GM12891 (cell line): ENCODE results near the gene CNOT10.

Source experiments
- POLR2A ChIP-seq: IDR thresholded peaks from 2 replicates; pipeline ENCODE4 v1.6.1; 2011; ENCODE audit warnings: low read depth, low read length, control low read depth
- POLR2AphosphoS5 ChIP-seq: IDR thresholded peaks from 2 replicates; pipeline ENCODE4 v1.6.1; 2011; ENCODE audit warnings: low read depth, low read length, control low read depth
- TAF1 ChIP-seq: IDR thresholded peaks from 2 replicates; pipeline ENCODE4 v1.6.1; 2011; ENCODE audit warnings: low read depth, low read length, control low read depth

GRCh38 chr3:32667072-32667582 is 17.9 kb upstream of the CNOT10 start:
- no peak for TF ChIP-seq POLR2A
- no peak for TF ChIP-seq TAF1
- TF ChIP-seq POLR2AphosphoS5, result no peak
